ENCODE results near the gene HECTD4. TPM values are rescaled to one million over a fixed set of nuclear protein-coding genes. Genes with fewer than 3 reads are reported as not detected.

Gene HECTD4
- total RNA-seq, 1 experiment from 2014 or later, result 31.2 TPM

DNA sequence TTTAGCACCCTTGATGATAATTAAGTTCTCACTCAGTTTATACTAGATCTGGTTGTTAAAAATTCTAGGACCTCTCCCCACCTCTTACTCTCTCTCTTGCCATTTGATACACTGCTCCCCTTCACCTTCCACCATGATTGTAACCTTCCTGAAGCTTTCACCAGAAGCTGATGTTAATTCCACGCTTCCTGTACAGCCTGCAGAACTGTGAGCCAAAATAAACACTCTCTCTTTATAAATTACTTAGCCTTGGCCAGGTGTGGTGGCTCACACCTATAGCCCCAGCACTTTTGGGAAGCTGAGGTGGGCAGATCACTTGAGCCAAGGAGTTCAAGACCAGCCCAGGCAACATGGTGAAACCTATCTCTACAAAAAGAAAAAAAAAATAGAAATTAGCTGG lies 11.1 kb upstream of the HECTD4 start:
- Histone ChIP-seq H3K79me2 (ENCODE audit: insufficient read depth, low read length) (no peaks in the 10 kb centered on the region), H3K4me1 (ENCODE audit: control insufficient read depth in 1 of 2, insufficient read depth in 2 of 2, low read length in 2 of 2) (no peaks in the 10 kb centered on the region), H3K9me3 (ENCODE audit: control insufficient read depth in 1 of 2, insufficient read depth in 1 of 2, low read depth in 1 of 2, low read length in 2 of 2) (no peaks in the 10 kb centered on the region), H4K20me1 (ENCODE audit: insufficient read depth) (no peaks in the 10 kb centered on the region), H3K4me3 (replicated peaks in 1 of 2; ENCODE audit: low read depth in 1 of 2, low read length in 2 of 2) (no peak overlapping the region), H3K27me3 (ENCODE audit: insufficient read depth, low read length) (no peaks in the 10 kb centered on the region), H3K36me3 (ENCODE audit: control insufficient read depth in 1 of 2, insufficient read depth in 2 of 2, low read length in 2 of 2) (no peaks in the 10 kb centered on the region), H3K27ac (ENCODE audit: low read depth, low read length) (no peak overlapping the region), H3K9me2 (ENCODE audit: insufficient read depth) (no peaks in the 10 kb centered on the region), H3K4me2 (ENCODE audit: low read length) (no peak overlapping the region), H3K9ac (ENCODE audit: low read length) (no peak overlapping the region), H2AFZ (ENCODE audit: low read depth, low read length, poor library complexity, severe bottlenecking) (no peak overlapping the region)
- CTCF ChIA-PET, result no interaction called here
- DNase-seq (ENCODE audit: low read depth, low spot score), result no peak
- intact Hi-C loops (cut with micrococcal nuclease), result no loop called here
- TF ChIP-seq SP1 (IDR thresholded peaks at IDR 0.05; ENCODE audit: low read depth) (no peak), EZH2 (IDR thresholded peaks at IDR 0.05) (no peak), CBX3 (IDR thresholded peaks at IDR 0.05; ENCODE audit: low read depth) (no peak), JUND (IDR thresholded peaks at IDR 0.05) (no peak), FOSL1 (IDR thresholded peaks at IDR 0.05; ENCODE audit: low read depth) (no peak), SRF (IDR thresholded peaks at IDR 0.05; ENCODE audit: low read depth) (no peak), CEBPB (IDR thresholded peaks at IDR 0.05; ENCODE audit: low read depth) (no peak), ELF1 (IDR thresholded peaks at IDR 0.05; ENCODE audit: borderline replicate concordance, low read depth) (no peak), YY1 (IDR thresholded peaks at IDR 0.05; ENCODE audit: extremely low read depth, insufficient replicate concordance, low read depth, low read length) (no peak), ZNF274 (IDR thresholded peaks at IDR 0.05; ENCODE audit: low read depth, low read length) (no peak), POLR2AphosphoS5 (IDR thresholded peaks at IDR 0.05; ENCODE audit: low read depth, low read length) (no peak), EZH2phosphoT487 (IDR thresholded peaks at IDR 0.05; ENCODE audit: borderline replicate concordance) (no peak), TCF7L2 (IDR thresholded peaks at IDR 0.05; ENCODE audit: borderline replicate concordance, extremely low read depth, insufficient read depth, insufficient read length) (no peak), SIN3A (IDR thresholded peaks at IDR 0.05; ENCODE audit: low read depth) (no peak), ZFX (IDR thresholded peaks at IDR 0.05) (no peak), RAD21 (IDR thresholded peaks at IDR 0.05; ENCODE audit: low read depth) (no peak)
- TF ChIP-seq, protein P1, sequence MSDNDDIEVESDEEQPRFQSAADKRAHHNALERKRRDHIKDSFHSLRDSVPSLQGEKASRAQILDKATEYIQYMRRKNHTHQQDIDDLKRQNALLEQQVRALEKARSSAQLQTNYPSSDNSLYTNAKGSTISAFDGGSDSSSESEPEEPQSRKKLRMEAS (IDR thresholded peaks at IDR 0.05), result no peak
- TF ChIP-seq, protein P2, sequence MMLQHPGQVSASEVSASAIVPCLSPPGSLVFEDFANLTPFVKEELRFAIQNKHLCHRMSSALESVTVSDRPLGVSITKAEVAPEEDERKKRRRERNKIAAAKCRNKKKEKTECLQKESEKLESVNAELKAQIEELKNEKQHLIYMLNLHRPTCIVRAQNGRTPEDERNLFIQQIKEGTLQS (IDR thresholded peaks at IDR 0.05), result no peak
- TF ChIP-seq, protein P3, sequence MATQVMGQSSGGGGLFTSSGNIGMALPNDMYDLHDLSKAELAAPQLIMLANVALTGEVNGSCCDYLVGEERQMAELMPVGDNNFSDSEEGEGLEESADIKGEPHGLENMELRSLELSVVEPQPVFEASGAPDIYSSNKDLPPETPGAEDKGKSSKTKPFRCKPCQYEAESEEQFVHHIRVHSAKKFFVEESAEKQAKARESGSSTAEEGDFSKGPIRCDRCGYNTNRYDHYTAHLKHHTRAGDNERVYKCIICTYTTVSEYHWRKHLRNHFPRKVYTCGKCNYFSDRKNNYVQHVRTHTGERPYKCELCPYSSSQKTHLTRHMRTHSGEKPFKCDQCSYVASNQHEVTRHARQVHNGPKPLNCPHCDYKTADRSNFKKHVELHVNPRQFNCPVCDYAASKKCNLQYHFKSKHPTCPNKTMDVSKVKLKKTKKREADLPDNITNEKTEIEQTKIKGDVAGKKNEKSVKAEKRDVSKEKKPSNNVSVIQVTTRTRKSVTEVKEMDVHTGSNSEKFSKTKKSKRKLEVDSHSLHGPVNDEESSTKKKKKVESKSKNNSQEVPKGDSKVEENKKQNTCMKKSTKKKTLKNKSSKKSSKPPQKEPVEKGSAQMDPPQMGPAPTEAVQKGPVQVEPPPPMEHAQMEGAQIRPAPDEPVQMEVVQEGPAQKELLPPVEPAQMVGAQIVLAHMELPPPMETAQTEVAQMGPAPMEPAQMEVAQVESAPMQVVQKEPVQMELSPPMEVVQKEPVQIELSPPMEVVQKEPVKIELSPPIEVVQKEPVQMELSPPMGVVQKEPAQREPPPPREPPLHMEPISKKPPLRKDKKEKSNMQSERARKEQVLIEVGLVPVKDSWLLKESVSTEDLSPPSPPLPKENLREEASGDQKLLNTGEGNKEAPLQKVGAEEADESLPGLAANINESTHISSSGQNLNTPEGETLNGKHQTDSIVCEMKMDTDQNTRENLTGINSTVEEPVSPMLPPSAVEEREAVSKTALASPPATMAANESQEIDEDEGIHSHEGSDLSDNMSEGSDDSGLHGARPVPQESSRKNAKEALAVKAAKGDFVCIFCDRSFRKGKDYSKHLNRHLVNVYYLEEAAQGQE (IDR thresholded peaks at IDR 0.05; ENCODE audit: low read depth), result no peak
- TF ChIP-seq, protein P4, sequence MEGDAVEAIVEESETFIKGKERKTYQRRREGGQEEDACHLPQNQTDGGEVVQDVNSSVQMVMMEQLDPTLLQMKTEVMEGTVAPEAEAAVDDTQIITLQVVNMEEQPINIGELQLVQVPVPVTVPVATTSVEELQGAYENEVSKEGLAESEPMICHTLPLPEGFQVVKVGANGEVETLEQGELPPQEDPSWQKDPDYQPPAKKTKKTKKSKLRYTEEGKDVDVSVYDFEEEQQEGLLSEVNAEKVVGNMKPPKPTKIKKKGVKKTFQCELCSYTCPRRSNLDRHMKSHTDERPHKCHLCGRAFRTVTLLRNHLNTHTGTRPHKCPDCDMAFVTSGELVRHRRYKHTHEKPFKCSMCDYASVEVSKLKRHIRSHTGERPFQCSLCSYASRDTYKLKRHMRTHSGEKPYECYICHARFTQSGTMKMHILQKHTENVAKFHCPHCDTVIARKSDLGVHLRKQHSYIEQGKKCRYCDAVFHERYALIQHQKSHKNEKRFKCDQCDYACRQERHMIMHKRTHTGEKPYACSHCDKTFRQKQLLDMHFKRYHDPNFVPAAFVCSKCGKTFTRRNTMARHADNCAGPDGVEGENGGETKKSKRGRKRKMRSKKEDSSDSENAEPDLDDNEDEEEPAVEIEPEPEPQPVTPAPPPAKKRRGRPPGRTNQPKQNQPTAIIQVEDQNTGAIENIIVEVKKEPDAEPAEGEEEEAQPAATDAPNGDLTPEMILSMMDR (IDR thresholded peaks at IDR 0.05 in 2 of 3, conservative IDR thresholded peaks at IDR 0.05 in 1 of 3; ENCODE audit: borderline replicate concordance in 1 of 3, insufficient read depth in 1 of 3, low read depth in 2 of 3, low read length in 2 of 3), result no peak
- BruUV-seq (replicated peaks), result no TSS peak
- RAD21 ChIA-PET (ENCODE audit: low non-redundant PET in 1 of 2, low total read pairs in 2 of 2, uncharacterized antibody in 2 of 2, unreplicated experiment in 2 of 2), result no interaction called here
- no peak for ATAC-seq
- POLR2A ChIA-PET, result no interaction called here
